OCI-LY3 (cell line): ENCODE data around the gene CNNM1.

Source experiments
- EZH2phosphoT487 ChIP-seq: fragments of 200-600 bp; shearing (Covaris generic); IDR thresholded peaks from 2 replicates; pipeline ENCODE4 v1.6.1; 2018; ENCODE audit warnings: antibody characterized with exemption, mixed run types, low read depth
- TF ChIP-seq, protein P1 (sequence below): fragments of 200-600, 300-600 bp; sonication (generic); IDR thresholded peaks from 2 replicates; pipeline ENCODE4 v1.5.1; 2014; ENCODE audit warnings: antibody characterized with exemption, low read length, low read depth

DNA sequence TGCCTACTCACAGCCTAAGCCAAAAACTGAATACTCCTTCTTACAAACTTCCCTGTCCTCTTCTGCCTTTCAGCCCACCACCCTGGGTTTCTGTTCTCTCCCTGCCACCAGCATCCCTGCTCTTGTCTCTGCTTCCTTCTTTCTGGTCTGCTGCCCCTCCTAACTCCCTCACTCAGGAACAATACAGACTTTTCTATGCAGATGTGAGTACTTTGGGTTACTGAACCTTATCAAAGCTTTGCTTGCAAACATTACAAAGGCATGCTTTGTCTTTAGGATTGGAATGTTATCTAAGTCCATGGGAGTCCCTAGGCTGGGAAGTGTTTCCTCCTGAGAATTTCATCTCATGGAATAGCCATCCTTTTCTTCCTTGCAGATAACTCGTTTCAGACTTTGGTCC lies 28.9 kb downstream of the CNNM1 start:
- TF ChIP-seq, protein P1, sequence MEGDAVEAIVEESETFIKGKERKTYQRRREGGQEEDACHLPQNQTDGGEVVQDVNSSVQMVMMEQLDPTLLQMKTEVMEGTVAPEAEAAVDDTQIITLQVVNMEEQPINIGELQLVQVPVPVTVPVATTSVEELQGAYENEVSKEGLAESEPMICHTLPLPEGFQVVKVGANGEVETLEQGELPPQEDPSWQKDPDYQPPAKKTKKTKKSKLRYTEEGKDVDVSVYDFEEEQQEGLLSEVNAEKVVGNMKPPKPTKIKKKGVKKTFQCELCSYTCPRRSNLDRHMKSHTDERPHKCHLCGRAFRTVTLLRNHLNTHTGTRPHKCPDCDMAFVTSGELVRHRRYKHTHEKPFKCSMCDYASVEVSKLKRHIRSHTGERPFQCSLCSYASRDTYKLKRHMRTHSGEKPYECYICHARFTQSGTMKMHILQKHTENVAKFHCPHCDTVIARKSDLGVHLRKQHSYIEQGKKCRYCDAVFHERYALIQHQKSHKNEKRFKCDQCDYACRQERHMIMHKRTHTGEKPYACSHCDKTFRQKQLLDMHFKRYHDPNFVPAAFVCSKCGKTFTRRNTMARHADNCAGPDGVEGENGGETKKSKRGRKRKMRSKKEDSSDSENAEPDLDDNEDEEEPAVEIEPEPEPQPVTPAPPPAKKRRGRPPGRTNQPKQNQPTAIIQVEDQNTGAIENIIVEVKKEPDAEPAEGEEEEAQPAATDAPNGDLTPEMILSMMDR, result no peak
- TF ChIP-seq EZH2phosphoT487, result no peak
